Lung microvascular endothelial cell (primary cell): Measurements from ENCODE around the gene KLHL35. TPM values are rescaled to one million over a fixed set of nuclear protein-coding genes. Genes with fewer than 3 reads are reported as not detected.

Source experiments
- DNase-seq, 2 donors: peaks; one replicate each; pipeline versions ENCODE4 v3.0.0 to v3.0.0-alpha.2; 2010; ENCODE audit warnings: low read depth in 2 of 2
- total RNA-seq: library from RNA; depleted of rRNA; stranded (reverse); fragments of >200 nt; gene quantifications from 2 replicates; pipeline ENCODE4 v1.2.1, GENCODE V29; 2014

KLHL35 gene
- total RNA-seq, 1 donor from 2014 or later, result 1.6 TPM

DNA sequence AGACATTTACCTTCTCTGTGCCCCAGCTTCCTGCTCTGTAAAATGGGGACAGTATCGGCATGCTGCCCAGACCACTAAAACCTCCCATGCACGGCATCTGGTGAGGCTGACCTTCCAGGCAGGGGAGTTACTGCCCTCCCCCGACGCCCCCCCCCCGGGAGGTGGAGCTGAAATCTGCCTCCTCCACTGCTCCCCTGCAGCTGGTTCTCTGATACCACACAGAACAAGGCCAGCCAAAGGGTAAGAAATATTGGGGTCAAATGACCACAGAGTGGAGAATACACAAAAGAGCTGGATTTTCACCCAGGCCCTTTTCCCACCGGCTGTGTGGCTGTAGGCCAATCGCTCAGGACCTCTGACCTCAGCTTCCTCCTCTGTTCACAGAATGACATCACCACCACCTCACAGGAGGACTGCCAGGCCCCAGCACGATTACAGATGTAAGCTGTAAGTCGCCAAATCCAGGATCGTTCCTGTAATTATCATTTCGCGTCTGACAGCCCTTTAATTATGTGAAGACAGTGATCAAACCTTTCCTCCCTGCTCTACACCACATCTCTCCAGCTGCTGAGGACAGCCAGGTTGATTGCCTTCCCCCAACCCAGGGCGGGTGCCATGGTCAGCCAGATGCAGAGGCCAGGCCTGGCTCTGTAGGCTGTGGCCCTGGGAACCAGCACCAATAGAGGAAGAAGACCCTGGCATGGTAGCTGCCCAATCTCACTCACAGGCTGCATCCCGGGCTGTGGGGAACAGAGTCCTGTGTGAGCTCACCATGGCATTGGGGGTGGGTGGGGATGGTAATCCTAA lies 35.7 kb upstream of the KLHL35 start:
- DNase-seq, result peak; percentile 95 to 96

DNA sequence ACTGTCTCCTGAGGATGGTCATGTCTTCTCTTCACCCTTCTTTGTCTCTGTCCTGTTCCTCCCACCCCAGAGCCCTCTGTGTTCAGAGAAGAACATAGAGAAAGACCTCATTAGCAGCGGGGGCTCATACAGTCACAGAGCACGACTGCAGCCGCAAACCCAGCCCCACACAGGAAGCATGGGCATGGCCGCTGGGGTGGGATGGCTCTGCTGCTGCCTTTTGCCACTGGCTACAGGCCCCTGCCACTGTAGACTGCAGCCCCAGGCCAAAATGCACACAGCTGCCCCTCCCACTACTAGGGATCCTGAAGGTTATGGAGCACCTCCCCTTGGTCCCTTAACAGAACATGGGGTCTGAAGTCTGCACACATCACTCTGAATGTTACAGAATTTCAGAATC lies 34.9 kb upstream of the KLHL35 start:
- peak in 1 of 2 donors; percentile 25 for DNase-seq

DNA sequence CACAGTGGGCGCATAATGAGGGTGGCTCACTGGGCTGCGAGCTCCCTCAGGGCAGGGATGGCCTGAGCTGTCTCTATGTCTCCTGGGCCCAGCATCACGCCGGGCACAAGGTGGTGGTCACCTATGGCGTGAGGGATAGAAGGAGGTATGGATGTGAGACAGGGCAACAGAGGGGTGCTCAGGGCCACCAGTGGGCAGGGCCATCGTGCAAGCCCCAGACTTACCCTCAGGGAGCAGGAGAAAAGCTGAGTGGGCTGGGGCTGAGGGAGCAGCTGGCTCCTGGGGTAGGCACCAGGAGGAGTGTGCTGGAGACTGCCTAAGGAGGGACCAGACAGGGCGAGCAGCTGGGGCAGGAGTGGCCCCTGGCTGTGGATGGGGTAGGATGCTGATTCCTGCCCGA lies 34.3 kb upstream of the KLHL35 start:
- no peak for DNase-seq

DNA sequence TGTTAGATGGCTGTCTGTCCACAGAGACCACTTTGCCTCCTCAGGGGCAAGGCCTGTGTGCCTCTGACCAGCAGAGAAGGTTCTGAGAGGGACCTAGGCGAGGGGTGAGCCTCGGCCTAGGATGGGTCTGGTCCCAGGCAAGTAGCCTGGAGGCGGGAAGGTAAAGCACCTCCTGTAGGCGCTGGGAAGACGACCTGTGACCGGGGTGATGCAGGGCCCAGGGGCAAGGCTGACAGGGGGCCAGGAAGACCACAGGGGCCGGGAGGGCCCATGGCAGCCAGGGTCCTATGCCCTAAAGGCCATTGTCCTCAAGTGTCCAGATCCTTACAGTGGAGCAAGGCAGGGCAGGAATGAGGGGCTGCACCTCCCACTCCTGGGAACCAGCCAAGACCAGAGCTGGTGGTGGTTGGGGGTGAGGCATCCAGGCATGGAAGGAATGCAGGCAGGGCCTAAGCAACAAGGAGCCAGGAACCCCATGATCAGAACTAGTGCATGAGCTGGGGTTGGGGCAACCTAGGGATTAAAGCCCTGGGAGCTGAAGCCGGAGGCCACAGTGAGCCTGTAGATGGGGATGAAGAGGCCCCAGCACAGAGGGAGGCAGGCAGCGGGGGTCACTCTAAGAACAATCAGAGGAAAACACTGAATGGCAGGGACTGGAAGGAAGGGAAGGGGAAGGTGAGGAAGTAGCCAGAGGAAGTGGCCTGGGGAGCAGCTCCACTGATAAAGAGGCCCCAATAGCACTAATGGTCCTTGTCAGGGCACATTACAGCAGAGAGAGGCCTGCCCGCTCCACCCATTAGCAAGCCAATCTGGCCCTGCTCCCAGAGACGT lies 32.9 kb upstream of the KLHL35 start:
- DNase-seq, result peak; percentile 56 to 81

DNA sequence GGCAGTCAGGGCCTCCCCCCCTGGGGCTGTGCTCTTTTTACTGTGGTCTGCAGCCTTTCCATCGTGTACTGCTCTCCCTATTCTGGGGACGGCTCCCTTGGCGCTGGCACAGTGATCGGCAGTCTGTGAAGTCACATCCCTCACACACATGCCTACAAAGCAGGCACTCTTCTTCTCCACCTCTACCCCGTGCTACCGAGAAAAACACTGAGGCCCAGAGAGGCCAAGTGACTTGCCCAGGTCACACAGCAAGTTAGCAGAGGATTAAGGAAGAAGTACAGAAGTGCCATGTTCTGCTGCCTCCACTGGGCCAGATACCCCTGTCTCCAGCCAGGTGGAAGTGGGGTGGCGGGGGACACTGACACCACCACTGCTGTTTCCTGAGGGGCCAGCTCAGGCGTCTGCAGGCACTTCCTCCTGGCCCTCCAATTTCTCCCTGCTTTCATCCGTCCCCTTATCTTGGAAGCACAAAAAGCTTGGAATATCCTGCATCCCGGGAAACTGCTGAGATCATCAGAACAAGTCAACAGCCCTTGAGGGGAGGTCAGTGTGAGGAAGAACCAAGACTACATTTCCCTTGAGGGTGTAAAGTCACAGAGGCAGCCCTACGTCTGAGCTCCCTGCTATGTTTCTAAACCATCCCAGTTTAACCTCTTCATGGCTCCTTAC lies 30.2 kb upstream of the KLHL35 start:
- DNase-seq, result peak; percentile 32 to 44

DNA sequence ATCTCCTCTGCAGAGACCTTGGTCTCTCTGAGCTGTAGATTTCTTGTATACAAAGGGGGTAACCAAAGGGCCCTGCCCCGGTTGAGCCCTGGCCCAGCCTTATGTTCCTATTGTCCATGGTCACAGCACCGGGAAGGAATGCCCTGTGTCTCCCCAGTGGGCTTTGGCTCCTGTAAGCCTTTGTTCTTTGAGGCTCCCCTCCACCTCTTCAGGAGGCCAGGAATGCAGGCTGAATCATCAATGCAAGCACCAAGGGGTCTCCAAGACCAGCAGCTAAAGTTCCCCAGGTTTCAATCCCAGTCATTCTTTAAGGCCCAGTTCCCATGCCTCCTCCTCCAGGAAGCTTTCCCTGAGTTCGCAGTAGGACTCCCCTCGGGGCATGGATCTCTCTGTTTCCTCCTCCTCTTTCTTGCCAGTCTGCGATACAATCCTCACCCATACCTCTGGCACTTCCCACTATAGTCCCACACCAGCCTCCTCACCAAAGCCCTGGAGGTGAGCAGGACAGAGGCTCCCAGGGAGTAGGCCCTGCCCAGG lies 29.2 kb upstream of the KLHL35 start:
- DNase-seq, result no peak

DNA sequence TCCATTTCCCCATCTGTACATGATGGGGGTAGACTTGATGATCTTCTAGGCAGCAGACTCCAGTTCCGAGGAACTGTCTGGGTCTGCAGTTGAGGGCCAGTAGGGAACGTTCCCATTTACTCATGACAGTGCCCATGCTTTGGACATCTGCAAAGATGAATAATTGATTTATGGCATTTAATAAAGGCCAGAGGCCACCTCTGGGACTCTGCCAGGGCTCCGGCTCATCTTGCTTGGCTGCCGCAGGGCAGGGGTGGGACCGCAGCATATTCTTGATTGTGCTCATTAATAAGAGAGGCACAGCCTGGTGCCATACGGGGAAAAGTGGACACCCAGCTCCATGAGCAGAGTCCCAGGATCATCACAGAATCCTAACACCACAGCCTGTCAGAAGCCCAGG lies 28.1 kb upstream of the KLHL35 start:
- no peak for DNase-seq

DNA sequence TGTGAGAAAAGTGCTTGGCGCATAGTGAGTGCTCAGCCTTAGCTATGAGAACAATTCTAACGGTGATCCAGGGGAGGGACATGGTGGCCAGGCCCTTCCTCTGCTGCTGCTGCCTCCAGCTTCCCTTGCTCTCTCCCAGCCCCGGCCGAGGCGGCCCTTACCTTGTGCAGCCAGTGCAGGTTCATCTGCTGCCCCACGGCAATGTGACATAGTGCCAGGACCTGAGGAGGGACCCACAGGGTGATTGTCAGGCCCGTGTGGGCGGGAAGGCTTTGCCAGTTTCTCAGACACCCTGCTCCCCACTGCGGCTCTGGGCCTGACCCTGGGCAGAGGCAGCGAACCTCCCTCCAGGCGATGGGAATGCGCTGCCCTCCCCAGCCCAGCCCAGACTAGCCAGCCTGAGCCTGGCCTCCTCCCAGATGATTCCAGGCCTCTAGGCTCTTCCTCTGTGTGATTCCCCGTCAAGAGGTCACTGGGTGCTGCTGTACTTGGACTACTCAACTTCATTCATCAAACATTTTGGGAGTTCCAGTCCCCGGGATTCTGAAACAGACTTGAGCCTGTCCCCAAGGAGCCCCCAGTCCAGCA lies 23.7 kb upstream of the KLHL35 start:
- no peak for DNase-seq

DNA sequence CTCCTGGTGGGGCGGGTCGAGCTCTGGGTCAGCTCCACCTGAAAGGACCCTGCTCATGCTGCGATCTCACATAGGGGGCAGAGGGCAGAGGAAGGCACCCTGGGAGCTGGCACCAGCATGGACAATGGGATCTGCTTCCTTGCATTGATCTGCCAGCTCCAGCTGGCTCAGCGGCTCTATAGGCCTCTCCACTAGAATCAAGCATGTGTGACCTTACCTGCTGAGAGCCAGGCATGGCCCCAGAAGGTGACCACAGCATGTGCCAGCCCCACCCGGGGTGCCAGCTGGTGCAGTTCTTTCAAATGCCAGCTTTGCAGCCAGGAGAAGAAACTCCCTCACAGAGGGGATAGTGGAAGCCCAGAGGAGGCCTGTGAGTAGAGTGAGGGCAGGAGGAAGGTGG lies 22.0 kb upstream of the KLHL35 start:
- DNase-seq, result no peak

DNA sequence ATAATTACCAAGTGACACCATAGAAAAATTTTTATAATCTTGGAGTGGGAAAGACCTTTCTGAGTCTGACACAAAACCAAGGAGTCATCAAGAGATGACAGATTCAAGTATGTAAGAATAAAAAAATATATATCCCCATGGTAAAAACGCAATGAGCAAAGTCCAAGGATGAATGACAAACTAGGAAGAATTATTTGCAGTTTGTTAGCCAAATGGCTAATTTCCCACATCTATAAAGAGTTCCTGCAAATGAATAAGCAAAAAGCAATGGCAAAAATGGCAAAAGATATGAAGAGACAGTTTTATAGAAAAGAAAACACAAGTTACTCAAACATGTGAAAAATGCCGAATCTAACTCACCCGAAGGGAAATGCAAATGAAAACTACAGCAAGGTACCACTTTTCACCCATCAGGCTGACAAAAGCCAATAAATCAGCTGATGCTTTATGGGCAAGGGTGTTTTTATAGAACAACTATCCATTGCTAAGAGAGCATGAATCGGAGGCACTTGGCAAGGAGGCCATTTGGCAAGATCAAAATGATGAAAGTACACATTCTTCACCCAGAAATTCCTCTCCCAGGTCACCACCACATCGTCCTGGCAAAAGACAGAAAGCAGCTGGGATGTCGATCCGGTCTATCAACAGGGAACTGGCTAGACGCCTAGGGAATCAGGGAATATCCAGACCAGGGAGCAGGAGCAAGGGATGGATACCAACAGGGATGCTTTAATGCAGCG lies 21.1 kb upstream of the KLHL35 start:
- no peak for DNase-seq

DNA sequence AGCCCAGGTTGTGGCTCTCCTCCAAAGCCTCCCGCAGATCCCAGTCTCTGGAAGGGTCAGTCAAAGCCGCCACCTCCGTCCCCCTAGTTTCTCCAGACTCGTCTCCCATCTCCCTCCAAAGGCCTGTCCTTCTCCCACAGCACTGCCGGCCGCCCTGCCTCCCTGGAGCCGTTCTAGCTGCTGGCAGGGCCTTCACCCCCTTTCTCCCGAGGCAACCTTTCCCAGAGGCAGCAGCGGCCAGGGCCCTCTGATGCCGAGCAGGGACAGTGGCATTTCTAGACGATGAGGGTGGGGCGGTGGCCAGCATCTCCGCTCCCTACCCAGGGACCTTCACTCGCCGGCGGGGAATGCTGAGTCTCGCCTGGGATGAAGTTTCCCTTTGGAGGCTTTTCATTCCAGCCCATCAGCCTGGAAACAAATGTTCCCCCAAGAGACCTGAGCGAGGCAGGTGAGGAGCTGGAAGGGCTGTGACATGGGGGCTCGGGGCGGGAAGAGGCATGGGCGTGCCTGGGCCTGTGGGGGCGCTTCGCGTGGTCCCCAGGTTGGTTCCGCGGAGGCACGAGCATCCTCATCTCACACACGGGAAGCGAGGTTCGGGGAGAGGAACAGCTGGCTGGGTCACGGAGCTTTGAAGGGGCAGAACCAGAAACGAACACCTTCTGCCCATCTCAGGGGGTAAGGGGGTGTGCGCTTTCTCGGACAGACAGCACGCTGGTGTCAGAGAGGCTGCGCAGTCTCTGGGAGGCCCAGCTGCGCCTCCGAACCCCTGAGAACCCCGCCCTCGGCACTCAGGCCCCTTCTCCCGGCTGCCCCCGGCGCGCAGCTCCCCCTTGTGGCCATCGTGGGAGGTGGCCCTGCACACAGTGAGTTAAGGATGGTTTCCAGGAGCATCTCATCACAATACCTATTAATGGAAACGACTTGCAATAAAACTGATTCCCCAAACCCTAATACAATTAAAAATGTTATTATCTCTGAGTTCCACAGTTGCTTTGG lies 18.1 kb upstream of the KLHL35 start:
- DNase-seq, result no peak

DNA sequence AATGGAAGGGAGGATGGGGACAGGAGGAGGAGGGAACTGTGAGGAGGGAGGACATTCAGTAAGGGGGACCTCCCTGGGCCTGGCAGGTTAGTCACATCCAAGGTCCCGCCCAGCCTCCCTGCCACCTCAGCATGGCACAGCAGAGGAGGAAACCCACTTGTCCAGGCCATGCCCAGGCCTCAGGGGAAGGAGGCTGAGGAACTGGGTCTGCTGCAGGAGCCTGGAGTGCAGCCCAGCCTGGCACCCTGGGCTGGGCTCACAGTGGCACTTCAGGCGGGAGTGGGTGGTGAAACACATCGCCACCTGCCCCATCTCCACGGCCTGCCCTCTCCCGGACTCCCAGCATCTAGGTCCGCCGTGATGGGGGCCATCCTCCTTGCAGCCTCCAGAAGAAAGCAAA lies 17.2 kb upstream of the KLHL35 start:
- no peak for DNase-seq

DNA sequence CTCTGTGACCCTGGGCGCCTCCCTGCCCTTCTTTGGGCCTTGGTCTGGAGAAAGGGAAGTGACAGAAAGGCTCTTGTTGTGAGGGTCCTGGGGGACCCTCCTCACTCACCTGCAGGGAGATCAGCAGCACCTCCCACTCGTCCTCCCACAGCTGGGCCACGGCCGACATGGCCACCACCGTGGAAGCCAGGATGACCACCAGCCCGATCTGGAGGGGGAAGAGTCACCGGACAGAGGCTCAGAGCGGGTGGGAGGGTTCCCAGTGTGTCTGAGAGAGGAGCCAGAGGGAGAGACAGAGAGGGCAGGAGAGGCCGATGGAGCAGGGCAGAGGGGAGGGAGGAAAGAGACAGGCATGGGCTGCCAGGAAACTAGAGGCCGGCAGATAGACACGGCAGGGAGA lies 16.8 kb upstream of the KLHL35 start:
- no peak for DNase-seq

DNA sequence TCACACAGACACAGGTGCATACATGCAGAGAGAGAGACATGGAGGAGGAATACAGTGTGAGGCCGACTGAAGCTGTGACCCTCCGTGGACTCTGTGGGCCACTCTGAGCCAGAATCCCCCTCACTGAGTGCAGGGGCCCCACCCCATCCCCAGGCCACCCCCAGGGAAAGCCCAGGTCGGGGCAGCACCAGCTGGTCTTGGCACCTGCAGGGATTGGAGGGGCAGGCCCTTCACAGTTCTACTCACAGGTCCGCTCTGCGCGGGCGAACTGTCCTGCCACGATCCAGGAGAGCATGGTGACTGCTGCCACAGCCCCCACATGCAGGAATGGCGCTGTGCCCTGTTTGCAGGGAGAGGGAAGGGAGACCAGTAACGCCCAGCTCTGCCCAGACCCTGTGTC lies 16.3 kb upstream of the KLHL35 start:
- no peak for DNase-seq

DNA sequence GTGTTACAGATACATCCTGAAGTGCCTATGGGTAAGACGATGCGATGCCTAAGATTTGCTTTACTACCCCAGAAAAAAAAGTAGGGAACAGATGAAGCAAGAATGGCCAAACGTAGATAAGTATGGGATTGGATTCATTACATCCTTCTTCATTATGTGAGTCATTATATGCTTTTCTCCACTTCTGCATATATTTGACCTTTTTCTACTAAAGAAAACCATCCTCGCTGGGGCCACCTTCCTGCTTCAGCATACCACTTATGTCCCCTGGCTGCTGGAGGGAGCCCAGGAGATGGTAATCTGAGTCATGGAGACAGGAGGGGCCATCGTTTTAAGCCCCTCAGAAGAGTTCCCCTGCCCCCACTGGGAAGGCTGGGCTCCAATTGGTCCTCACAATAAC lies 14.4 kb upstream of the KLHL35 start:
- no peak for DNase-seq

DNA sequence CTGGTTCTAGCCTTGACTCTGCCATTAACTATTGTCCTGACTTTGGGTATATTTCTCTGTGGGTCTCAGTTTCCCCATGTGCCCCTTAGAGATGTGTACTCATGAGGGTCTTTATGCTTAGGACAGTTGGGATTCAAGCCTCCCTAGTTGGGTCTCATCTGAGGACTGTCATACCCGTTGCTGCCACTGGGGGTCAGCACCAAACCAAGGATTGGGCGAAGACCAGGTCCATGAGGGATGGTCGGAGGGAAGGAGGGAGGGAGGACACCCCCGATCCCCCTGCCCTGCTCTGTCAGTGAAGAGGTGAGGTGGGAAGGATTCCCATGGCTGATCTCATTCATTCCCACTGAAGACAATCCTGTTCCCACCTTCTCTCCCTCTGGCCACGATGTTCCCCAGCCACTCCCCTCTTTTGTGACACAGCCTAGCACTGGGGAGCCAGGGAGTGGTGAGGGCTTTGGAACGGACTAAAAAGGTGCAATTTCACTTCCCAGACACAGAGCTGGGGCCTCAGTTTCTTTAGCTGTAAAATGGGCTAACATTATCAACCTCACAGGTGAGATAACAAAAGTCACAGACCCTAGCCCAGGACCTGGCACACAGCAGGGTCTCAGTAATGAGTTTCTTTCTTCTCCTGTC lies 12.4 kb upstream of the KLHL35 start:
- peak; percentile 55 to 75 for DNase-seq

DNA sequence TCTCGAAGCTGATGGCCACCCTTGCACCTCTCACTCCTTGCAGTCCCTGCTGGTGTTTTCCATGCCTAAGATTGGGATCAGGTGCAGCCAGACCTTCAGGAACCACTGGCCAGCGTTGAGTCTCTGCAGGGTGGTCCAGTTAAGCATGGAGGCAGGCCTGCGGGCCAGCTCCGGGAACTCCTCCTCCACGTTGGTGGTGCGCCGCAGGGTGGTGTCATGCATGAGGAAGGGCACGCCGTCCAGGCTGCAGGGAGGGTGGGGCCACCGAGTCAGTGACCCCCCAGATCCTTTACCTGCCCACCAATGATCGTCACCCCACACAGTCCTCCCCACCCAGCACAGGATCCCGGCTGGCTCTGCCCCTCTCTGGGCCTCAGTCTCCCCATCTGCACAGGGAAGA lies 10.0 kb upstream of the KLHL35 start:
- DNase-seq, result no peak

DNA sequence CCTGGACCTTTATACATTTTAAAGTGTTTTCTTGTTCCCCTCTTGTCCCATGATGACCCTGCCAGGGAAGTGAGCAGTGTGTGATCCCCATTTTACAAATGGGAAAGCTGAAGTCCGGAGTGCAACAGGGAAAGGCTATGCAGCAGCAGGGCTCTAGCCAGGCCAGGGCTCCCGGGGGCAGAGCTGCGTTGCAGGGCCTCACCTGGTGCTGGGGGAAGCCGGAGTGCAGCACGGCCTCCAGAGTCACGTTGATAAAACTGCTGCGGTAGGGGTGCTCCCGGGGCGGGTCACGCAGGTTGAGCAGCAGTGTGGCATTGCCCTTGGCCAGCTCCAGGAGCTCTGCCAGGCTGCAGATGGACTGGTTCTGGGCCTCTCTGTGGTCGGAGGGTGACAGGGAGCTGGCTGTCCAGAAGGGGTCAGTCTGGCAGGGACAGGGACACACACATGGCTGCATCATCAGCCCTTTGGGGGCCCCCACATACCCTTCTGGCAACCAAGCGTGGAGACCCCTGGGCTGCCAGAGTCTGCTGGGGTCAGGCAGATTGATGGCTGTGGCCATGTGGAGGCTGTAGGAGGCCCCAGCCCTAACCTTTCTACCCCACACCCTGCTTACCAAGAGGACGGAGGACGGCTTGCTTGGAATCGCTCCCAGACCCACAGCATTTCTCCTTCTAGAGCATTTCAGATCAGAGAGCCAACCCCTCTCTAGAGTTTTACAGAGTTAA lies 9.3 kb upstream of the KLHL35 start:
- DNase-seq, result no peak

DNA sequence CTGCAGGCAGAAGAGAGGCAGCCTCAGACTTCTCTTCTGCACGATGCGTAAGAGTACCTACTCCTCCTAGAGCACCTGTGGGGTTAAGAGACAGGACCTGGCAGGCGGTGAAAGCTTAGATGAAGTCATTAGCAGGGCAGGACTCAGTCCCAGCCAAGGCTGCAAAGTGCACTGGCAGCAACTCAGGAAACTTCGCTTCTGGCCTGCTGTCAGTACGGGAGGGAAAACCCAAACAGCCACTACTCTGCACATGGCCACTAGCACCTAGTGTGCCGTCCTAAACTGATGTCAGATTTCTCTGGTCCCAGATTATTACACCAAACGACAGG lies 8.8 kb upstream of the KLHL35 start:
- no peak for DNase-seq
